NCI-H82 (cell line): ENCODE data around the gene FAM53A.

Experiments used
- DNase-seq: peaks from one replicate; lab custom pipeline; 2025; lab: John Stamatoyannopoulos, UW

Gene FAM53A

DNA sequence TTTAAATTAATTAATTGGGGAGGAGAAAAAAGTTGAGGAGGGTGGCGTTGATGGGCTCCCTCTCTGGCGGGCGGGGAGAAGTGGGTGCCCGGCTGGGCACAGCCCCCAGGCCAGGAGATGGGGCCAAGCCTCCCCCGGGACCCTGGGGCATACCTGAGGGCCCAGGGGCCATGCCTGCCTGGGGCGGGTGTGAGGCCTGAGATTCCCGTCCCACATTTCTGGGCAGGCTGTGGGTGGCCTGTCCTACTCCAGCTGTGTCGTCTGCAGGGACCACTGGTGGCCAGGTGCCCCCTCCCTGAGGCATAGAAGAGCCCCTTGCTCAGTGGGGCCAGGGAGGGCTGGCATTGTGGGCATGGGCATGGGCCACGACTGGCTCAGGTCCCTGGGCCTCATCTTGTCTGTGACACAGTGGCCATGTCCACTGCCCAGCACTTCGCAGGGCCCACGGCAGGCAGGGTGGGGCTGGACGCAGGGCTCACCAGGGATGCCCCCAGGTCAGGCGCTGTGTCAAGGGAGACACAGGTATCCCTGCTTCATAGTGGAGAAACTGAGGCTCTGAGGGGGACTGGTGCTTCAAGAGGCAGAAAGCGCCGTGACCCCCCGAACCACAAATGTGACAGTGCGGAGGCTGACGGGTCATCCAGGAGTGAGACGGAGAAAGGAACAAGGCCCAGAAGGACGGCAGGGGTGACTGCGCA is 60.1 kb downstream of the FAM53A start:
- no peak for DNase-seq

DNA sequence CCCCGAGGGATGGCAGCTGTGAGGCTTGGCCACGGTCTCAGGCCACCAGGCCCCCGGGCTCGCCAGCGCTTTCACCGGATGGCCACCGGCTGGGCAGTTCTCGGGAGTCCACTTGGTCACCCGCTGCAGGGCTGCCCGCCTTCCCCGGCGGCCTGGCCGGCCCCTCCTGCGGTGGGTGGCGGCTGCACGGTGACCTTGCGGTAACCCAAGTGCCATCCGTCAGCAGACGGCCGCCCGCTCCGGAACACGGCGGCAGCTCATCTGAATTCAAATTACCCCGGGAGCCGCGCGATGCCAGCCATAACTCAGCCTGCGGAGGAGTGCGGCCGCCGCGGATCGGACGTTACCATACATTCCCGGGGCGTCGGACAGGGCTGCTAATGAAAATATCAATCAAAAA is 60.7 kb downstream of the FAM53A start:
- DNase-seq = no peak

DNA sequence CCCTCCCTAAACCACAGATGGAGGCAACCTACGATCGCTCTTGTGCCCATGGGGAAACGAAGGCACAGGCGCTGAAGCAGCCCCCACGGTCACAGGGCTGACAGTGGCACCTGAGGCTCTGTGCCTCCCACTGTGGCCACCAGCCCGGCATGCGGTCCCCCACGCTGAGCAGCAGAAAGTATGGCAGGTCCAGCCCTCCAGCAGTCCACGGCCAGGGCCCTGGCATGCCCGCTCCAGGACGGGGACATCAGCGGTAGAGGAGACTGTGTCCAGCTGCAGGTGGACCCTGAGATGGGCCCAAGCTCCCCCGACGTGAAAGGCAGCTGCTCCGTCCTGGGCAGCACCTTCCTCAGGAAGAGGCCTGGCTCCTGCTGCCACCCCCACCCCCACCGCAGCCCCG is 61.2 kb downstream of the FAM53A start:
- DNase-seq = no peak

DNA sequence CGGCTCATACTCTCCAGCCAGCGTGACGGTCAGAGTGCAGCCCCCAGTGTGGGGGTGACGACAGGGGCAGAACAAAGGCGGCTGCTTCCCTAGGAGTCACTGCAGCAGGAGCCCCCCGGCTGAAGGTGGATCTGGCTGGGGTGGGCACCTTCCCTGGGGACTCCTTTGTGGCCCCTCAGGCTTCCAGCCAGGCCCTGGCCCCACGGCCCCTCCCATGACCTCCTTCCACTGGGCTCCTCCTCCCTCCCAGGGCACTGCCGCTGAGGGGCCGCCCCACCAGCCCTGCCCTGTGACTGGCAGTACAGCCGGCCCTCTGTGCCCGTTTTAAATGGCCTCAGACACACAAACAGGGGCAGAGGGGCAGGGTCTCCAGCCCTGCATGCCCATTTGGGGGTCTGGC is 61.9 kb downstream of the FAM53A start:
- DNase-seq = no peak

DNA sequence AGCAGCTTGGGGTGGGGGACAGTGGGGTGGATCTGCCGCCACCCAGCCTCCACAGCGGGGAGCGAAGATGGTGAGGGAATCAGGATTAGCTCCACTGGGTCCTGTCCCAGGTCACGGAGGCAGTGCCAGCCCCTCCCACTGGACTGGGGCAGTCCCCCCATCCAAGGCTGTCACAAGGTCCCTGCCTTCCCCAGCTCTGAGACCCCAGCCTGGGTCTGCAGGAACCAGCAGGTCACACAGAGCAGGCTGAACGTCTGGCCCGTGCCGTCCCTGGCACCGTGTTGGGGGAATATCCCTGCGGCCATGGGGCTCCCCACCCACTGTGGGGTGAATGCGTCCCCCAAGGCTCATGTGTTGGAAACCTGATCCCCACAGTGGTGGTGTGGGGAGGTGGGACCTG is 62.6 kb downstream of the FAM53A start:
- no peak for DNase-seq

DNA sequence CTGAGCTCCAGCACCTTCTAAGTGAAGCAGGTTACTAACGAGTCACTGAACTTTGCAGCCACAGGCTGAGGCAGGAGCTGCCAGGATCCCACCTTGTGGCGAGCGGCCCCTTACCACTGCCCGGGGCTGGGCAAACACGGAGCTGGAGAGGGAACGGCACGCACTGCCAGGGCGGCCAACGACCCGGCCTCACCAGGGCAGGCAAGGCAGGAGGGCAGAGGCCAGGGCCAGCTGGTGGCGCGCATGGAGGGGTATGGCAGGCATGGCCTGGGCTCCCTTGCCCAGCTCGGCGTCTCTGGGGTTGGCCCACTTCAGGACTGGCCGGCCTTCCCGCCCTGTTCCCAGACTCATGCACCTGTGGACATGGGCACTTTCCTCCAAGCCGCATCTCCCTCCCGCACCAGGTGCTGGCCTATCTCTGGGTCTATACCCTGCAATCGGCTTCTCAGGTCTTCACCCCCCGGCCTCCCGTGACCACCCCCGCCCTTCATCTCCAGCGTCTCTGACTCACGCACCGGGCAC is 64.9 kb downstream of the FAM53A start:
- no peak for DNase-seq

DNA sequence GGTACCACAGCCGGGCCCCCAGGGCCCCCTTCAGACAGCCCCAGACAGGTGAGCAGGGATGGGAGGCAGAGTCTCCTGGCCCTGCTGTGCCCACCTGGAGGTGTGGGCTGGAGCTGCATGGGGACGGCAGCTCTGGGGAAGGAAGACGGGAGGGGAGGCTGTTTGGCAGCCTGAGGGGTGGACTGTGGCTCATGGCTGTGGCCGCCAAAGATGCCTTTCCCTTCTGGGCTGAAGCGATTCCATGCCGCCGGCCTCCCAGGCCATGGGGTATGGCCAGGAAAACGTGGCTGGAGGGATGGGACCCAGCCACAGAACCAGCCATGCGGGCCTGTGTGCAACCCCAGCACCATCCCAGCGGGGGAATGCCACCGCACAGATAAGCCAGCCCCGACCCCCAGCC is 65.7 kb downstream of the FAM53A start:
- no peak for DNase-seq

DNA sequence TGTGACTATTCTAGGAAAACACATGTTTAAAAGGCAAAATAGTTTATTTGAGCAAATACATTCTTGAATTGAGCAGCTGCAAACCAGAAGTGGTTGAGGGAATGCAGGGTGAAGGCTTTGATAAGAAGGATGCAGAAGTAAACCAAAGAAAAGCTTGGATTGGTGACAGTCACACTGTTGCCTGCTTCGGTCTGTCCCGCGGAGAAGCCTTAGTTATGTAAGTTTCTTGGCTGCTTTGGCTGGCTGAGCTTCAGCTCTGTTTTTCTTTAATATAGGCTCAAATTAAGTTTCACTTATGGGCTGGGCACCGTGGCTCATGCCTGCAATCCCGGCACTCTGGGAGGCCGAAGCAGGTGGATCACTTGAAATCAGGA is 67.6 kb downstream of the FAM53A start:
- DNase-seq = no peak

DNA sequence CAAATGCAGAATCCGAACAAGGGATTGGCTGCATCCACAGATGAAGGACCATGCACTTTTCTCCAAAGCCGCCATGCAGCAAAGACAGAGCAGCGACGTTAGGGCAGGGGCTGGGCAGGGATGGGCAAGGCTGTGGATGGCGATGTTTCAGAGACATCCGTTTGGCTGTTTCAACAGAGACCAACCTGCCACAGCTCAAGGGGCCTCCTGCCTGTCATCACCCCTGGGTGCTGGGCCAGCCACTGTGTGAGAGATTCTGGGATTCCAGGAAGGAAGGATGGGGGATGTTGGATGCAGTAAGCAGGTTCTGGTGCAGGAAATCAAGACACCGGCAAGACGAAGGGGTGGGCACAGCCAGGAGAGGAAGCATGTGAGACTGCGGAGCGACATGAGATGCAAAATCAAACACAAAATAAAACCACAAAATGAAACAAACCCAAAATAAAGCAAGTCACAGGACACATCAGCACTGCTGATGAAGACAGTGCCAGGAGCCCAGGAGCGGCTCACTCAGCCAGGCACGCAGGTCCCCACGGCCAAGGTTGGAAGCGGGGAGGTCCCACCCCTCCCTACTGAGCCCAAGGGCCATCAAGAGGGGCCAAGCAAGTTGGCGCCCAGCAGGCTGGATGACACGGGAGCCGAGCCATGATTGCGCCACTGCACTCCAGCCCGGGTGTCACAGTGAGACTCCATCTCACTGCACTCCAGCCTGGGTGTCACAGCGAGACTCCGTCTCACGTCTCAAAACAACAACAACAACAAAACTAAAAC is 68.1 kb downstream of the FAM53A start:
- no peak for DNase-seq

DNA sequence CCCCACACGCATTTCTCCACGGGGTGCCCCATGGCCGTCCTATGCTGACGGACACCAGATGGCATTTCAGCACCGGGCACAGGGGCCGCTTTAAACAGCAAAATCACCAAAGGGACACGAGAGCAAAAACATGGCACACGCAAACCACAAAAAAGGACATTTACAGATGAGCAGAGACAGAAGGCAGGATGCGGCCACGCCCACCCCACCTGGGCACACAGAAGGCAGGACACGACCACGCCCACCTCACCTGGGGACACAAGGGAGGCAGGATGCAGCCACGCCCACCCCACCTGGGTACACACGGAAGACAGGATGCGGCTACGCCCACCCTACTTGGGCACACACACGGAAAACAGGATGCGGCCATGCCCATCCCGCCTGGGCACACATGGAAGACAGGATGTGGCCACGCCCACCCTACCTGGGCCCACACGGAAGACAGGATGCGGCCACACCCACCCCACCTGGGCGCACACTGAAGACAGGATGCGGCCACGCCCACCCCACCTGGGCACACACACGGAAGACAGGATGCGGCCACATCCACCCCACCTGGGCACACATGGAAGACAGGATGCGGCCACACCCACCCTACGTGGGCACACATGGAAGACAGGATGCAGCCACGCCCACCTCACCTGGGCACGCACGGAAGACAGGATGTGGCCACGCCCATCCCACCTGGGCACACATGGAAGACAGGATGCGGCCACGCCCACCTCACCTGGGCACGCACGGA is 69.1 kb downstream of the FAM53A start:
- DNase-seq = no peak

DNA sequence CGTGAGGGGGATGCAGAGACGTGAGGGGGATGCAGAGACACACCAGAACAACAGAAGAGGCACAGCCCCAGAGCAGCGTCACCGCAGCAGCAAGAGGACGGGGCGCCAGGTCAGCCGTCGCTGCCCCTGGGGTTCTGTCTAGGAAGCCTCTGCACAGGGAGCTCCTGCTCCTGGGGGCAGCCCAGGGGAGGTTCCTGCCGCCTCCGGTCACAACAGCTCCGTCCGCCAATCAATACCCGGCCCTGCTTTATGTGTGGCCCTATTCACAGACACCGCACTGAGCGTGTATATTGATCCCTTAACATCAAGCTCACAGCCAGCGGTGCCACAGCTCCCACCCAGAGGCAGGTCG is 69.6 kb downstream of the FAM53A start:
- no peak for DNase-seq

DNA sequence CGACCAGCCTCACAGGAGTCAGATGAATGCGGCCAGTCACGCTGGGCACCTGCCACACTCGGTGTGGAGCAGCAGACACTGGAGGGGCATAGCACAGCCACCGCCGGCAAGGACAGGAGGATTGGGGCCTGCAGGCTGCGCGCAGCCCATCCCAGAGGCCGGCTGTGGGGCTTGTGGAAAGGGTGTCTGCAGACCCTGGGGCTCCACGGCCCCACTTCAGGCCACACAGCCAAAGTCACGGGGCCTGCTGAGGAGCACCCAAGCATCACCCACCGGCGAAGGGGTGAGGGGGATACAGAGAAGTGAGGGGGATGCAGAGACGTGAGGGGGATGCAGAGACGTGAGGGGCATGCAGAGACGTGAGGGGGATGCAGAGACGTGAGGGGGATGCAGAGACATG is 70.1 kb downstream of the FAM53A start:
- DNase-seq = no peak

DNA sequence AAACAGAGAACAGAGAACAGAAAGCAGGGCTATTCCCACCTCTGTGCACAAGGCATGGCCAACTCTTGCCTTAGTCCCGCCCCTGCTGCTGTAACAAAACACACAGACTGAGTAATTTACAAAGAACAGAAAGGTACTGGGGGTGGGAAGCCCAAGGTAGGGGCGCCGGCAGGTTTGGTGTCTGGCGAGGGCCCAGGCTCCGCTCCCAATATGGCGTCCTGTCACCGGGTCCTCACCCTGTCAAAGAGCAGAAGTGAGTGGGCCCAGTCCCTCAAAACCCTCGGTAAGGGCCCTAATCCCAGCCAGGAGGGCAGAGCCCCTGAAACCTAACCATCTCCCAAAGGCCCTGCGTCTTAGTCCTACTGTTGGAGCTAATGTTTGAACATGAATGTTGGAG is 71.0 kb downstream of the FAM53A start:
- DNase-seq = no peak

DNA sequence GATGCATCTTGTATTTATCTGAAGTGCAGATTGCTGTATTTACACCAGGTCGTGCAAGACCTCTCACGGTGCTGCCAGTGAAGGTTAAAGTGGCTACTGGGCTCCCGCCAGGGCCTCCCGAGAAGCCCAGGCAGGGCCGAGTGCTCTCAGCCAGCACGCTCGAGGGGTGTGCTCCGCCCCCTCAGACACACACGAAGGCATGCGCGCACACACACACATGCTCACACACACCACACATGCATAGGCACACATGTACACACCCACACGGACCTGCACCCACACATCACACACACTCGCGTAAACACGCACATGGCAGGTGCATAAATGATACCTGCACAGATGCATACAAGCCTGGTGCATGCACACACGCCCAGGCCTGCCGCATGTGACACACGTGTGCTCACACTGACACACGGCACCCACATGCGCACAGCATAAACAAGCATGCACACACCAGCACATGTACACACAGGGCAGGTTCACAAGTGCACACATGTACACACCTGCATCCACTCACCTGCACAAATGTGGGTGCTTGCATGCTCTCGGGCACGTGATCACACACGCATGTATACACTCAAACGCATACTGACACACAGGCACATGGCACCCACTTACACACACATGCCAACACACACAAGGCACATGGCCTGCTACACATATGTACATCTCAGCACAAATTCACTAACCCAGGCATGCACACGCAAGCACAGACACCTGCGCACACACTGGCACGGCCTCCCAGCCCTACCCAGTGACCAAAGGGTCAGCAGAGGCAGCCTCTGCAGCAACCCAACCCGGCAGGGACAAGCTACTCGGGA is 71.6 kb downstream of the FAM53A start:
- DNase-seq = no peak

DNA sequence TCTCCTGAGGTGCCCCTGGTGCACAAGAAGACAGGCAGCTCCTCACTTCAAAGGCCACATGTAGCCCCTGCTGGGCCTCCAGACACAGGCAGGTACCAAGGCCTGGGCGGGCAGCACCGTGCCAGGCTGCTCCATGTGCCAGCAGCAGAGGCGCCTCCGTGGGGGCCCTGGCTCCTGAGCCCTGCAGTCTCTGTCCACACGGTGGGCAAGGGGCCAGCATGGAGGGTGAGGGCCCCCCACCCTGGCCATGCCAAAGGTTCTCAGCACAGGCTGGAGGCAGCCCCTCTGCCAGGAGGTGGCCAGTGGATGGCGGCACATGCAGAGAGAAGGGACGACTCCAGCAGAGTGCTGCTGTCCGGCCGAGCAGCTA is 72.6 kb downstream of the FAM53A start:
- no peak for DNase-seq

DNA sequence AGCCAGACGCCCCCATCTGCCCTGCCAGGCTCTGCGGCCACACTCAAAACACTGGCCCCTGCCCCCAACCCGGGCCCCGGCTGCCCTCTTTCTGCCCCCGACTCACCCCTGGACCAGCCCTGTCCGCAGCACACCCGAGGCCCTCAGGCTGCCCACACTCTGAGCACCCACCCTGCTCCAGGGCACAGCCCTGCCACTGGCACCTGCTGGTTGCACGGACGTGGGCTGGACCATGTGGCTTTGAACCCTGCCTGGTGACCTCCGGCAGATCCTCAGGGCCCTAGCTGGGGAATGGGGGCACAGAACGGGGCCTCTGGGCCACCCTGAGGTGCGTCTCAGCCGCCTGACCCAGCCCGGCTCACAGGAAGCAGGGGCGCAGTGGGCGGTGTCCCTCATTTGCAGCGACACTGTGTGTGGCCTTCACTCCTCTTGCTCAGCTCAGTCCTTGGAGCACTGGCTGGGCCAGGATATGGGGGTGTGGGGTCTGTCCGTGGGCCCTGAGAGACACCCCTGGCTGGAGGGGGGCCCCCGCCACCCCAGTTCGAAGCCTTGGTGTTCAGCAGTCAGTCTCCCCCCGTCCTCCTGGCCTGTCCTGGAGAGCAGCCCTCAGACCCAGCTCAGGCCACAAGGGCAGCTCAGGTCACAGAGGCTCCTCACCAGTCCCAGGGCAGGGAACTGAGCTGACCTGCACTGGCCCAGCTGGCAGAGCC is 73.2 kb downstream of the FAM53A start:
- DNase-seq = no peak

DNA sequence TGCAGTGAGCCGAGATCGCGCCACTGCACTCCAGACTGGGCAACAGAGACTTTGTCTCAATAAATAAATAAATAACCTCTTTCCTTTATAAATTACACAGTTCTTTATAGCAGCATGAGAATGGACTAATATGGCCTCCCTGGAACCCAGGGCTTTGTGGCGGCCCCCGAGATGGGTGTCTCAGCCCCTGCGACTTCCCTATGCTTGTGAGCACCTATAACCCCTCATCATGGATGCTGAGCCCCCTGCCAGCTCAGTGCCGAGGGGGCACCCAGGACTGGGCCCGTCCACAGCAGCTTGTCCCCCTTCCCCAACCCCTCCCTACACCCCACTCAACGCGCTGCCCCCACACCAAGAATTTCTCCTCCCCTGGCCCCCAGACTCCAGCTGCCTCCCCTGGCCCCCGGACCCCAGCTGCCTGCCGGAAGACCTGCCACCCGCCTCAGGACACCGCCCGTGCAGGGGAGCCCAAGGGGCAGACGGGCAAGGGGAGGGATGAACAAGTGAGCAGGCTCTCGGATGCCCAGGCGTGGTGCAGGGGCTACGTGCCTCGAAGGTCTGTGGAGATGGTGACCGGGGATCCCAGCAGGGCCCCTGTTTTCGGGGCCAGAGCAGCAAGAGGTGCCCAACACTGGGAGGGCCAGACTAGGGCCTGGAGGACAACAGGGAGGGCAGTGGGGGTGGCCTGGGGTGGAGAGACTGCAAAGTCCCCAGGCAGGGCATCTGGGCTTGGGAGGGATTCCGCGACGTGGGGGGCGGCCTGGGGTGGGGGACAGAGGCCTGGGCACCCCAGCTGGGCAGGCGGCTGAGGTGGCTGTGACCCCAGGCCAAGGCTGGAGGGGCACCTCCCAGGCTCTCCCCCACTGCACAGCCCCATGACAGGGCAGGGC is 74.0 kb downstream of the FAM53A start:
- DNase-seq = no peak

DNA sequence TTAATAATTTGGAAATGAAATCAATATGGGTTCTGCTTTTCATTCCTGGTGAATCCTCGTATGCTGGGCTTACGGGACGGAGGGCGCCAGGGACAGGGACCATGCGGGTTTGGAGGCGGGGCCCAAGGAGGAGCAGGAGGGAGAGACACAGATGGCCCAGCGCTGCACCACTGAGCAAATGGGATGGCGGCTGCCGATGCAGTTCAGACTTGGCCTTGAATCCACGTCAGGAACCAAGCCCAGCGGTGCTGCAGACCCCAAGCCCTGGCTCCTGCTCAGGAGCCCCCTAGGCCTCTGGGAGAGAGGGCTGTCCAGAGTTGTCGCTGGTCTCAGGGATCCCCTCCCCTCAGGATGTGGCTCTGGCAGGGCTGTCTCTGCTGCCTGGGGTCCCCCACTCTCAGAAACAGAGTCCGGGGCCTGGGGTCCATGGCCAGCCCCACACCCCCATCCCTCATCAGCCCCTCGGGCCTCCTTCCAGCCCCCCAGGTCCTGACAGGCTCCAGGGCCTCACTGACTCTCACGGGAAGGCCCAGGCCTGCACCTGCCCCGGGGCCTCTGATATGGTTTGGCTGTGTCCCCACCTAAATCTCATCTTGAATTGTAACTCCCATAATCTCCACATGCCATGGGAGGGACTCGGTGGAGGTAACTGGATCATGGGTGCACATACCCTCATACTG is 75.2 kb downstream of the FAM53A start:
- peak; percentile 57 for DNase-seq

DNA sequence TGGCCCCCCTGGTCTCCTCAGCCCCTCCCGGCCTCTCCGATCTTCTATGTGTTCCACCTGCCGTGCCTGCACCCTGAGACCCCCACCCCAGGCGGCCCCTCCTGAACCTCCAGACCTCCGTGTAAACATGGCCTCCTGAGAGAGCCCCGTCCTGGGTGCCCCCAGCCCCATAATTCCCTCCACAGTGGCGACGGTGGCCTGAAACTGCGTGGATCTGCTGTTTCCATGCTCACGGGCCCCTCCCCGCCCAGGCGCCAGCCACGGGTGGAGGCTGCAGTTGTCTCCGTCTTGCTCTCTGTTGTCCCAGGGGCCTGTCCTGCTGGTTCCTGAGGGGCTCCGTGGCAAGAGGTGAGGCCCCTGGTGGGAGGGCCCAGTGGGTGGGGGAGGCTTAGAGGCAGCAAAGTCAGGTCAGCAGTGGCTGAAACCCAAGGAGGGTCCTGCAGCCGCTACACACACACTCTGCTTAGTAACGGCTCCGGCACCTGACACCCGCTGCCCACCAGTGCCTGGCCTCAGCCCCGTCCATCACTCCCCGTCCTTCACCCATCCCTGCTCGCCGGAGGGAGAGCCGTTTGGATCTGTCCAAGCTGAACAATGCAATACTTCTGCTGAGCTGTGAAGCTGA is 75.8 kb downstream of the FAM53A start:
- no peak for DNase-seq
